ENCODE data around the gene CACNA1C.
A peak's percentile ranks its signal among the peaks of the same experiment; 100 is the strongest.
"Not testable (repeated sequence)": the region's sequence is repeated elsewhere in the genome, so short reads cannot be mapped to it uniquely, and the experiment has no call there.

The CACNA1C gene

GRCh38 chr12:2683283-2684025 lies 630.7 kb downstream of the CACNA1C start:
- peak; percentile 69 for DNase-seq

DNA sequence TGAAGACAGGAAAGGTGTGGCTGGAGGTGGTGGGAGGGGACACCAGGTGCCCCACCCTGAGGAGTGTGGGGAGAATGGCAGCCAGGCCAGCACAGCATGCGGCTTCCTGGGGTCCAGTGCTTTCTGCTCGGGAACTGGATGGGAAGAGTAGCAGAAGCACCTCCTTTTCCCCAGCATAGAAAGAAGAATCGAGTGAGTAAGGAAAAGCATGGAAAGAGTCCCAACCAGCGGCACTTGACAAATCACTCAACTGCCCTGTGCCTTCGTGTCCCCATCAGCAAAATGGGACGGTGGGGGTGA lies 631.2 kb downstream of the CACNA1C start:
- DNase-seq = not testable (repeated sequence)

GRCh38 chr12:2685620-2686279 lies 633.0 kb downstream of the CACNA1C start:
- not testable (repeated sequence) for DNase-seq

DNA sequence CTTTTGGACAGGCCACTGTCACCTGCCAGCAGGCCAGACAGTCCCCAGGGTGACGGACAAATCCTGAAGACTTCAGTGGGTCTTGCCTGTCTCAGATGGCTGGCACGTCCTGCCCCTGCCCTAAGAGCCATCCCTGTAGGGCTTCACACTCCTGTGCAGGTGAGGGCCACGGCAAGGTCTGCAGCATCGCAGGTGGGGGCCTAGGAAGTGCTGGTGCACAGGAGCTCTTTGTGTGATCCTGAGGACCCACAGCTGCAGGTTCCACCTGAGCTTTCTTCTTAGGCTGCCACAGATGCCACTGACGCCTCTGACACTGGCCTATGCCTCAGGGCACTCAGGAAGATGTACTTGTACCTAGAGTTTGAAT lies 633.5 kb downstream of the CACNA1C start:
- DNase-seq = no peak

GRCh38 chr12:2687058-2687457 lies 634.3 kb downstream of the CACNA1C start:
- DNase-seq = no peak

DNA sequence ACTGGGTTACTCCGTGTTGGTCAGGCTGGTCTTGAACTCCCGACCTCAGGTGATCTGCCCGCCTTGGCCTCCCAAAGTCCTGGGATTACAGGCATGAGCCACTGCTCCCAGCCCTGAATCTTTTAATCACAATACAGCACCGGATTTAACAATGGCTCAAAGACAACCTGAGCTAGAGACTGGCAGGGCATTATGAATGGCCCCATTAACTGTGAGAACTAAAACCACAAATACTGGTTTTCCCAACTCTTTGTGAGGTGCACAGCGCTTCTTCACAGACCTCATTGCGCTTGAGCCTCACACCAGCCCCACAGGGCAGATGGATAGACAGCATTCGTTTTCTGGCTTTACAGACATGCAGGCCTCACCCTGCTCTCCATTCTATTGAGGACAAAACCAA lies 634.9 kb downstream of the CACNA1C start:
- no peak for DNase-seq

DNA sequence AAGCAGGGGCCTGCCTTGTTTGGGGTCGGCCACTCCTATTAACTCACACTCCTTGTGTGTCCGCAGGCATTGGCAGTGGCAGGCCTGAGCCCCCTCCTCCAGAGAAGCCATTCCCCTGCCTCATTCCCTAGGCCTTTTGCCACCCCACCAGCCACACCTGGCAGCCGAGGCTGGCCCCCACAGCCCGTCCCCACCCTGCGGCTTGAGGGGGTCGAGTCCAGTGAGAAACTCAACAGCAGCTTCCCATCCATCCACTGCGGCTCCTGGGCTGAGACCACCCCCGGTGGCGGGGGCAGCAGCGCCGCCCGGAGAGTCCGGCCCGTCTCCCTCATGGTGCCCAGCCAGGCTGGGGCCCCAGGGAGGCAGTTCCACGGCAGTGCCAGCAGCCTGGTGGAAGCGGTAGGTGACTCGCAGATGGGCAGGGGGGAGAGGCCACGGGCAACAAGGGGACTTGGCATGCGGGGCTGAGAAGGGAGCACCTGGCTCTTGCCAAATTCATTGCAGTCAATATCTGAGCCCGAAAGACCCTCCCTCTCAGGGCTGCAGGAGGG lies 635.7 kb downstream of the CACNA1C start:
- DNase-seq = no peak

DNA sequence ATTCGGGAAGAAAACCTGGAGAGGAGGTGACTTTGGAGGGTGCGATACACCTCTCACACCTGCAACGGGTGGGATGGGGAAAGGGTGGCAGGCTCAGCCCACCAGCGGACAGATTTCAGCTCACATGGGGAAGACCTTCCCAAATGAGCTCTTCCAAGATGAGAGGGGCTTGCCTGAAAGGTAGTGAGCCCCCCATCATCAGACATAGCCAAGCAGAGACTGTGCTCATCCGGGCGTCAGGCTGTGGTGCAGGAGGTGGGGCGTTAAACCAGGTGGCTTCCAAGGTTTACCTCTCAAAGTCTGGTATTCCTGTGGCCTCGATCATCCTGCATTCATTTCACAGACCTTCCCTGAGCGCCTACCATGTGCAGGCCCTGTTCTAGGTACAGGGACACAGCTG lies 636.6 kb downstream of the CACNA1C start:
- DNase-seq = no peak

DNA sequence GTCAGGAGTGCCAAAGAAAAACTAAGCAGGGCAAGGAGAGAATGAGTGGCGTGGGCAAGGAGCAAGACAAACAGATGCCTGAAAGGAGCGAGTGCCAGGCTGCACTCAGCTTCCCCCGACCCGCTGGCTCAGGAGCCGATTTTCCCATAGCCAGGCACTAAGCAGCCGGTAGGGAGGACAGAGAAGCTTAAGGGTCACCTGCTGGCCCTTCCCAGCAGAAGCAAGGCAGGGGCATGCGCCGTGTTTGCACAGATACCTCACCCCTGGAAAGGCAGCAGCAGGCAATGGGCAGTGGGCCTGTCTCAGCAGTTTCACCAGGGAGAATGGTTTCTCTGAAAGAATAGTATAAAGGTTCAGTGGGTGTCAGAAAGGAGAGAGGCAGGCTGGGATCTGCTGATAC lies 637.1 kb downstream of the CACNA1C start:
- DNase-seq = no peak

DNA sequence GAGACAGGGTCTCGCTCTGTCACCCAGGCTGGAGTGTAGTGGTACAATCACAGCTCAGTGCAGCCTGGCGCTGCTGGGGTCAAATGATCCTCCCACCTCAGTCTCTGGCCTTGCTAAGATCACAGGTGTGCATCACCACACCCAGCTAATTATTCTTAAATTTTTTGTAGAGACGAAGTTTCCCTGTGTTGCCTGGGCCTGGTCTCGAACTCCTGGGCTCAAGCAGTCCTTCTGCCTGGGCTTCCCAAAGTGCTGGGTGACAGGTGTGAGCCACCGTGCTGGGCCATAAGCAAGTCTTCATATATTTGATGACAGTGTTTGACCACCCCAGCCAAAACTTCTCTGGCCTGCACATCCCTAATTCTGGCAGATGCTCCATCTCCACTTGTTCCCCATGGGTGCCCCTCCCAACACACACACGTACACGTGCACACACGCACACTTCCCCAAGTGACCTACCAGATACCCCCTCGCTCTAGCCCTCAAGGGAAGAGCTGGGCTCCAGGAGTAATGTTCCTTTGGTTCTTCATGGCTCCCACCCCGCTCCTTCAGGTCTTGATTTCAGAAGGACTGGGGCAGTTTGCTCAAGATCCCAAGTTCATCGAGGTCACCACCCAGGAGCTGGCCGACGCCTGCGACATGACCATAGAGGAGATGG lies 637.7 kb downstream of the CACNA1C start:
- DNase-seq = peak; percentile 50

DNA sequence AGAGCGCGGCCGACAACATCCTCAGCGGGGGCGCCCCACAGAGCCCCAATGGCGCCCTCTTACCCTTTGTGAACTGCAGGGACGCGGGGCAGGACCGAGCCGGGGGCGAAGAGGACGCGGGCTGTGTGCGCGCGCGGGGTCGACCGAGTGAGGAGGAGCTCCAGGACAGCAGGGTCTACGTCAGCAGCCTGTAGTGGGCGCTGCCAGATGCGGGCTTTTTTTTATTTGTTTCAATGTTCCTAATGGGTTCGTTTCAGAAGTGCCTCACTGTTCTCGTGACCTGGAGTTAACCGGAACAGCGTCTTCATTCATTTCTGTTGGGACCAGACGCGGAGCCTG lies 638.2 kb downstream of the CACNA1C start:
- DNase-seq = peak; percentile 93

- peak; percentile 89 for DNase-seq
These were observed 638.7 kb downstream of the CACNA1C start for GRCh38 chr12:2691345-2692071.

GRCh38 chr12:2692080-2692479 lies 639.3 kb downstream of the CACNA1C start:
- peak; percentile 56 for DNase-seq

- DNase-seq = peak; percentile 86
These were observed 640.6 kb downstream of the CACNA1C start for GRCh38 chr12:2693244-2693860.

DNA sequence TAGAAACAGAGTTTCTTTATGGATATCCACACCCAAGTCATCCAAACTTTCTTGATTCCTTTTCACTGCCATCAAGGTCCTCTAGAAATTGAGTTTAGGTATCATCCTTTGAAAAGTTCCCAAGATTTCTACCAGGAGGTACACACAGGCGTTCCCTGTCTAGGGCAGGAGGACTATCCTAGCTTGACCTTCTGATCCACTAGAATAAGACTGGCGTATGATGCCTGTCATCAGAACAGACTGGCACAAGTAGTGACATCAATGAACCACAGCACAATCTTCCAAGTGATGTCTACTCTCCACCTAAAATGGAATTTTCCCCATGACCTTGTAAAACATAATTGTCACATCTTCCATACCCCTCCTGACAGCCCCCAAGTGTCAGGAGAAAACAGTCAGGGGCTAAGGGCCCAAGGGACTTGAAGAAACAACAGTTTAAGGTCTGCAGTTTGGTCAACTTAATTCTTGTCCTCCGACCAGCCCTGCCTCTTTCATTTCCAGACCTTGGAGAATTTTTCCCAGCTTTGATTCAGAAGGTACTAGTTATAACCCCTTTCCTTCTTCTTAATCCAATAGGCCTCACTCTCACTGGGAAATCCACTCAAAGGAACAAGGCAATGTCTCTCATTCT lies 641.3 kb downstream of the CACNA1C start:
- DNase-seq = no peak

DNA sequence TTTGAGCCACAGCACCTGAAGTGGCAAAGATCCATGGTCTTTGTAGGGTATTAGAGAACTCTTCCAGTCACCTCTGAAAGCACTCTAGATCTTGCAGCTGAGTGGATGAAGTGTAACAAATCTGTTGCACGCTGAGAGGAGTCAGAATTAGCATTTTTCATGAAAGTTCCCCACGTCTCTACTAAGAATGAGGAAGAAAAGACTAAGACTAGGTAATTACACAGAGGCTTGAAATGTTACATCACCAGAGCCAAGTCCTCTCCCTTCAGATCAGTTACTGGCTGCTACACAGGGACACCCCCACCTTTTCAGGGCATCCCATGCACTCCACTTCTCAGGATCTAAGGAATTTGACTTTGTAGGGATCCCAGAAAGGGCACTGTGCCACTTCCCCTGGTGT lies 643.3 kb downstream of the CACNA1C start:
- DNase-seq = peak; percentile 49

DNA sequence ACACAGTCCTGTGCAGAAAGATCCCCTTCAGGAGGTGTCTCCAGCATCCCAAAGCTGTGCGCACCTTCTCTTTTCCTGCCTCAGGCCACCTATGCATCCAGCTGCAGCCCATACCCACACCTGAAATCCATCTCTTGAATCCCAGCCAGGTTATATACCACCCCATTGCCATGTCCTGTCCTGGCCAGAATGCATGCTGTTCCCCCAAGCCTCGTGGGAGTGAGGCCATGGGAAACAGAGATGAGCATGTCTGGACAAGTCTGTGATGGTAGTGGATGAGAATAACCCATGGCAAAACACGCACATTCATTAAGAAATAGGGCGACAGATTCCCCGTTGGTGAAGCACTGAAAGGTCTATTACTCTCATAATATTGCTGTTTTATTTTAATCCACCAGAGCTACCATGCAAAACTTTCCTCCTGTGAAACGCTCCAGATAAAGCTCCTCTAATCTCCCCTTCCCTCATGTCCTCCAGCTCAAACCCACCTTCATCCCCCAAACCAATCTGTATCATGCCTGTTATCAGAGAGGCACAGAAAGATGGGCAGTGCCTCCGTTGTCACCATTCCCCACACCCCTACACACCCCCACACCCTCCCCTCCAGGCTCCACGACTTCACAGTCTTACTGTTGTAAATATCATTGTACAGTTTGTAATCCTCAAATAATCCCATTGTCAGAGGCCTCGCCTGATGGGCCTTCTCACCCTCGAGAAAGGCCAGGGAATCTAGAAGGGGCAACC lies 644.4 kb downstream of the CACNA1C start:
- DNase-seq = peak; percentile 96

DNA sequence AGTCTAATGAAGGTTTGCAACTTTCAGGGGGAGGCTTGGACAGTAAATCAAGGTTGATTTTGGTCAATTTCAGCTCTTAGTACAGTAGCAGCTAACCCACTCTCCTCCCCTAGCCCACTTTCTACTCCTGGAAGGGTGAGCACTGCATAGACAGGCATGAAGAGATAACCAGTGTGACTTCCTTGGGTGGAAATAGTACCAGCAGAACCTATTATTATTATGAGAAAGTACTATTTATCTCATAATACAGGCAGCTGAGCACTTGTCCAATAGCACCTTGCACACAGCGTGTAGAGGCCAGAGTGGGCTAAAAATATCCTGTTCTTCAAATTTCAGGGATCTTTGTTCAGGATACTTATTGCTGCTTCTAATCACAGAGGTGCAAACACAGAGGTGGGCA lies 645.8 kb downstream of the CACNA1C start:
- no peak for DNase-seq

DNA sequence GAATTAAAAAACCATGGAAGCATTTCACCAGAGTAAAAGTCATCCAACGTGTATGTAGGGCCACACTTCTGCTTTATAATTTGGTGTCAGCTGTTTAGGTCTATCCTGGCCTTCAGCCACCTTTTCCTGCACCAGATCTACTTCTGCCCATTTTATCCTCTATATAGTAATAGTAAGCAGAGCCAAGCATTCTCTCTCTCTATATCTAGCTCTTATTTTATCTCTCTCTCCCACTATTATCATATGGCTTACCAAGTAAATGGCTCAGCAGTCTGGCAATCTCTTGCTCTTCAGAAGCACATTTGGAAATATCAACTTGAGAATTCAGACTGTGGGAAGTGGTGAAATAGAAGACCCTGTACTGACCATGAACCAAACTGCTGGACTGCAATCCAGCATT lies 657.9 kb downstream of the CACNA1C start:
- DNase-seq = peak; percentile 45

DNA sequence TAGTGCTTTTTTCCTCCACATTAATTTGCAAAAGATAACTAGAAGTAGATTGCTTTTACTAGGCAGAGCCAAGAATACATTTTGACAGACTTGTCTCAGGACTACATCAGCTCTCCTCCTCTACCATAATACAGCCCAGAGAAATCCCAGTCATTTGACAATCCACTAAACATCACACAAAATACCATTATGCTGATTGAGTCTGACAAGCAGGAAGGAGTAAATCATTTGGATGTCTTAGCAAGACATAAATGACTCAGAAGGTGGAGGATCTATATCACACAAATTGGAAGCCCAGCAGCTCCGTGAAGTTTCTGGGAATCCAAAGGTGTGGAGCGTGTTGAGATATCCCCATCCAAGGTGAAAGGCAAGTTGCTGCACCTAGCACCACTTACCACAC lies 666.6 kb downstream of the CACNA1C start:
- no peak for DNase-seq

- peak; percentile 49 for DNase-seq
These were observed 670.0 kb downstream of the CACNA1C start for GRCh38 chr12:2722806-2723205.

- peak; percentile 75 for DNase-seq
These were observed 679.5 kb downstream of the CACNA1C start for GRCh38 chr12:2732290-2732689.
